Measurements from ENCODE around the gene ABTB1. TPM values are rescaled to one million over a fixed set of nuclear protein-coding genes. Genes with fewer than 3 reads are reported as not detected.

Gene ABTB1
- total RNA-seq, 1 donor from 2014 or later, result 47.5 TPM

DNA sequence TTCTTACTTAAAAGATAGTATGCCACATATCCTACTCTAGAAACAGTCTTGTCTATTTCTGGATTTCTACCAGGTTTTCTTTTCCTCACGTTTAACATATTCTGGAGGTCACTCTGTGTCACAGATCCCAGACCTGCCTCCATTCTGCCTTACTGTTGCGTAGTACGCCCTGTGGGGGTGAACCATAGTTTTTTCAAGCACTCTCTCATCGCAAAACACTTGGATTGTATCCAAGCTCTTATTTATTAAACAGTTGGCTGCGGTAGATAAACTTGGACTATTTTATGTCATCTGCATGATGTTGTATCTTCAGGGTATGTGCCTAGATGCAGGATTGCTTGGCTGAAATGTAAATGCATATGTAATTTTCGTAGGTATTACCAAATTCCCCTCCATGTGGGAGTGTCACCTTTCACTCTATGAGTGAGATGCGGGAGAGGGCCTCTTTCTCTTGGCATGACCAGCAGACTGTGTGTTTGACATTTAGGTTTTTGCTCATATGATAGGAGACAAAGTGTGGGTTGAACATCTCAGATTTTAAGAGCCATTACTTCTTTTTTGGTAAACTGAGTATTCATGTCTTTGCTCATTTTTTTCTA lies 55.8 kb downstream of the ABTB1 start:
- Histone ChIP-seq H3K9me3 (no peaks in the 10 kb centered on the region), H3K27me3 (no peaks in the 10 kb centered on the region), H3K4me3 (no peak overlapping the region), H3K4me1 (peaks cover 10% of the 10 kb centered on the region), H3K36me3 (no peaks in the 10 kb centered on the region), H3K27ac (no peak overlapping the region)
- TF ChIP-seq, protein P1, sequence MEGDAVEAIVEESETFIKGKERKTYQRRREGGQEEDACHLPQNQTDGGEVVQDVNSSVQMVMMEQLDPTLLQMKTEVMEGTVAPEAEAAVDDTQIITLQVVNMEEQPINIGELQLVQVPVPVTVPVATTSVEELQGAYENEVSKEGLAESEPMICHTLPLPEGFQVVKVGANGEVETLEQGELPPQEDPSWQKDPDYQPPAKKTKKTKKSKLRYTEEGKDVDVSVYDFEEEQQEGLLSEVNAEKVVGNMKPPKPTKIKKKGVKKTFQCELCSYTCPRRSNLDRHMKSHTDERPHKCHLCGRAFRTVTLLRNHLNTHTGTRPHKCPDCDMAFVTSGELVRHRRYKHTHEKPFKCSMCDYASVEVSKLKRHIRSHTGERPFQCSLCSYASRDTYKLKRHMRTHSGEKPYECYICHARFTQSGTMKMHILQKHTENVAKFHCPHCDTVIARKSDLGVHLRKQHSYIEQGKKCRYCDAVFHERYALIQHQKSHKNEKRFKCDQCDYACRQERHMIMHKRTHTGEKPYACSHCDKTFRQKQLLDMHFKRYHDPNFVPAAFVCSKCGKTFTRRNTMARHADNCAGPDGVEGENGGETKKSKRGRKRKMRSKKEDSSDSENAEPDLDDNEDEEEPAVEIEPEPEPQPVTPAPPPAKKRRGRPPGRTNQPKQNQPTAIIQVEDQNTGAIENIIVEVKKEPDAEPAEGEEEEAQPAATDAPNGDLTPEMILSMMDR (IDR thresholded peaks at IDR 0.05), result no peak
- no peak for ATAC-seq
- intact Hi-C loops (cut with DNase I), result no loop called here
- no peak for DNase-seq

DNA sequence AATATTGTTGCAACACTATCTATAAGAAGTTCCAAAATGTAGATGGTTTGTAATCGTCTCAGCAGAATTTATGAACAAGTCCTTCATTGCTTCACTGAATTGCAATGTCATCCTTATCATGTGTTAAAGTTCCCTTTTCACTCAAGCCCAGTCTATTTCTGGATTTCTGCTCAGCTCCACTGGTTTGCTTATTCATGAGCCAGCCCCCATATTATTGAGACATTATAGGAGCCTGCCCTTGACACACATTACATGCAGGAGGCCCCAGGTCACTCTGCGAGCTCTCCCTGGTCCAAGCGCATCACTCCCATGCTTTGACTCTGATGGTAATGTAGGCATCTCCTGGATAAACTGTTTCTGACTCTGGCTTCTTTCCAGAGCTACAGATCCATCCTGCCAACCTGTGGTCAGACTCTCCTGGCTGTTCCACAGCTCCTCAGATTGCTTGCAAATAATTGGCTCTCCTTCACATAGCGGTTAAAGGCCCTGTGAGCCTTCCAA lies 56.9 kb downstream of the ABTB1 start:
- Histone ChIP-seq H3K27ac (no peak overlapping the region), H3K9me3 (no peaks in the 10 kb centered on the region), H3K4me3 (no peak overlapping the region), H3K4me1 (peaks cover 13% of the 10 kb centered on the region), H3K36me3 (no peaks in the 10 kb centered on the region), H3K27me3 (no peaks in the 10 kb centered on the region)
- DNase-seq (no peak), ATAC-seq (peak; percentile 89)
- intact Hi-C loops (cut with DNase I), result no loop called here
- TF ChIP-seq, protein P1 (IDR thresholded peaks at IDR 0.05), result no peak

DNA sequence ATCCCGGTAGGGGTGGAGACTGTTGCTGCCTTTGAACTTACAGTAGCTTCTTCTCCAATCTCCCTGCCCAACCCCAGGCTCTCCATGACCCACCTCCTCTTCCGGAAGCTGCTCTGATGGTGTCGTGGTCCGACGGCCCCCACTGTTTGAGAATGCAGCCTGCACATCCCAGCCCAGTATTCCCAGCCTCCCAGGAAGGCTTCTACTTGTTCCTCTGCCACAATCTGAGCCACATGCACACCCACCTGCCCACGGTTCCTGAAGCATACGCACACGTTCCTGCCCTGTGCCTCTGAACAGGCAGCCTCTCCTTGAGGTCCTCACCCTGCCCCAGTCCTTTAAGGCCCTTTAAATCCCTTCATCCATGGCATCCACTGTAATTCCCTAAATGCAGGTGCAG lies 57.4 kb downstream of the ABTB1 start:
- Histone ChIP-seq H3K9me3 (no peaks in the 10 kb centered on the region), H3K4me1 (peaks cover 19% of the 10 kb centered on the region), H3K36me3 (no peaks in the 10 kb centered on the region), H3K27me3 (no peaks in the 10 kb centered on the region), H3K27ac (no peak overlapping the region), H3K4me3 (no peak overlapping the region)
- TF ChIP-seq, protein P1 (IDR thresholded peaks at IDR 0.05), result no peak
- DNase-seq (no peak), ATAC-seq (no peak)
- intact Hi-C loops (cut with DNase I), result no loop called here

Other genes starting within 250 kb of the ABTB1 start
- gene TPRA1, start 82.2 kb upstream of the ABTB1 start, total RNA-seq, result 40.6 TPM
- 4.8 TPM for gene MCM2, start 74.5 kb upstream of the ABTB1 start, total RNA-seq
- gene PODXL2, start 43.8 kb upstream of the ABTB1 start, total RNA-seq, result 3.7 TPM
- 194 TPM for gene MGLL, start 149.6 kb downstream of the ABTB1 start, total RNA-seq
- 1.3 TPM for gene KBTBD12, start 242.3 kb downstream of the ABTB1 start, total RNA-seq

Measured in upper lobe of right lung (tissue), 1 donor.